SK-MEL-5 (cell line): ENCODE results near the gene LIN37. TPM values are rescaled to one million over a fixed set of nuclear protein-coding genes. Genes with fewer than 3 reads are reported as not detected.
"Not testable (repeated sequence)": the region's sequence is repeated elsewhere in the genome, so short reads cannot be mapped to it uniquely, and the experiment has no call there.

Source experiments
- DNase-seq: peaks from one replicate; pipeline ENCODE4 v3.0.0-alpha.2; 2016; ENCODE audit warnings: low read depth, low spot score
- in situ Hi-C: cut with HindIII; loops from 2 replicates; pipeline ENCODE4 v1.10.0; 2016; ENCODE audit warnings: low sequenced_read_pairs, high pct_unique_total_duplicates, low pct_unique_long_range_greater_than_20kb
- total RNA-seq: library from RNA; depleted of rRNA; stranded (reverse); fragments of >200 nt; shearing (Covaris generic); gene quantifications from 2 replicates; pipeline ENCODE4 v1.2.3, GENCODE V29; 2014

The LIN37 gene
- total RNA-seq, 1 experiment from 2014 or later = 5.3 TPM

GRCh38 chr19:35717665-35718344, 30.6 kb upstream of the LIN37 start, which contains the start of gene KMT2B:
Gene KMT2B, plus strand, starts transcription at chr19:35718003. Its CDS starts 16 bp downstream, at chr19:35718019.
- DNase-seq = no peak
- in situ Hi-C loops = no loop called here

GRCh38 chr19:35718345-35719041, 29.9 kb upstream of the LIN37 start:
- in situ Hi-C loops = no loop called here
- no peak for DNase-seq

GRCh38 chr19:35719402-35720162, 28.8 kb upstream of the LIN37 start:
- in situ Hi-C loops = no loop called here

GRCh38 chr19:35720163-35720524, 28.2 kb upstream of the LIN37 start:
- DNase-seq = no peak
- in situ Hi-C loops = no loop called here

More at GRCh38 chr19:35719402-35720162, 28.8 kb upstream of the LIN37 start:
- DNase-seq = no peak

GRCh38 chr19:35720648-35721047, 27.7 kb upstream of the LIN37 start:
- no peak for DNase-seq
- in situ Hi-C loops = no loop called here

GRCh38 chr19:35721374-35721773, 27.0 kb upstream of the LIN37 start:
- in situ Hi-C loops = no loop called here
- DNase-seq = no peak

GRCh38 chr19:35722461-35722860, 25.9 kb upstream of the LIN37 start:
- DNase-seq = no peak
- in situ Hi-C loops = no loop called here

GRCh38 chr19:35722897-35723296, 25.5 kb upstream of the LIN37 start:
- DNase-seq = no peak
- in situ Hi-C loops = no loop called here

- in situ Hi-C loops = no loop called here
- DNase-seq = no peak
Measured at GRCh38 chr19:35723671-35724070, 24.7 kb upstream of the LIN37 start.

- in situ Hi-C loops, DNase-seq: not testable (repeated sequence)
Measured at GRCh38 chr19:35724132-35724531, 24.2 kb upstream of the LIN37 start.

- in situ Hi-C loops = no loop called here
- no peak for DNase-seq
Measured at GRCh38 chr19:35724560-35724959, 23.8 kb upstream of the LIN37 start.

GRCh38 chr19:35725216-35725861, 23.0 kb upstream of the LIN37 start:
- in situ Hi-C loops = no loop called here
- no peak for DNase-seq

GRCh38 chr19:35727053-35727955, 21.1 kb upstream of the LIN37 start:
- no peak for DNase-seq
- in situ Hi-C loops = no loop called here

GRCh38 chr19:35727956-35728706, 20.2 kb upstream of the LIN37 start:
- in situ Hi-C loops = no loop called here
- DNase-seq = no peak

GRCh38 chr19:35729021-35729420, 19.4 kb upstream of the LIN37 start:
- in situ Hi-C loops = no loop called here

GRCh38 chr19:35729763-35730162, 18.6 kb upstream of the LIN37 start:
- no peak for DNase-seq
- in situ Hi-C loops = no loop called here

More at GRCh38 chr19:35729021-35729420, 19.4 kb upstream of the LIN37 start:
- DNase-seq = no peak
